ENCODE data around the gene LILRA1.
"Not testable (repeated sequence)": the region's sequence is repeated elsewhere in the genome, so short reads cannot be mapped to it uniquely, and the experiment has no call there.

The LILRA1 gene

GRCh38 chr19:54572696-54573311, 20.6 kb upstream of the LILRA1 start:
- H3K4me3 ChIP-seq (ENCODE audit: low read depth, low read length): no peak overlapping the region
- no peak for DNase-seq (ENCODE audit: low read depth)
- TF ChIP-seq, protein P1, sequence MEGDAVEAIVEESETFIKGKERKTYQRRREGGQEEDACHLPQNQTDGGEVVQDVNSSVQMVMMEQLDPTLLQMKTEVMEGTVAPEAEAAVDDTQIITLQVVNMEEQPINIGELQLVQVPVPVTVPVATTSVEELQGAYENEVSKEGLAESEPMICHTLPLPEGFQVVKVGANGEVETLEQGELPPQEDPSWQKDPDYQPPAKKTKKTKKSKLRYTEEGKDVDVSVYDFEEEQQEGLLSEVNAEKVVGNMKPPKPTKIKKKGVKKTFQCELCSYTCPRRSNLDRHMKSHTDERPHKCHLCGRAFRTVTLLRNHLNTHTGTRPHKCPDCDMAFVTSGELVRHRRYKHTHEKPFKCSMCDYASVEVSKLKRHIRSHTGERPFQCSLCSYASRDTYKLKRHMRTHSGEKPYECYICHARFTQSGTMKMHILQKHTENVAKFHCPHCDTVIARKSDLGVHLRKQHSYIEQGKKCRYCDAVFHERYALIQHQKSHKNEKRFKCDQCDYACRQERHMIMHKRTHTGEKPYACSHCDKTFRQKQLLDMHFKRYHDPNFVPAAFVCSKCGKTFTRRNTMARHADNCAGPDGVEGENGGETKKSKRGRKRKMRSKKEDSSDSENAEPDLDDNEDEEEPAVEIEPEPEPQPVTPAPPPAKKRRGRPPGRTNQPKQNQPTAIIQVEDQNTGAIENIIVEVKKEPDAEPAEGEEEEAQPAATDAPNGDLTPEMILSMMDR (IDR thresholded peaks at IDR 0.05; ENCODE audit: control insufficient read depth, extremely low read depth, insufficient read depth): no peak

DNA sequence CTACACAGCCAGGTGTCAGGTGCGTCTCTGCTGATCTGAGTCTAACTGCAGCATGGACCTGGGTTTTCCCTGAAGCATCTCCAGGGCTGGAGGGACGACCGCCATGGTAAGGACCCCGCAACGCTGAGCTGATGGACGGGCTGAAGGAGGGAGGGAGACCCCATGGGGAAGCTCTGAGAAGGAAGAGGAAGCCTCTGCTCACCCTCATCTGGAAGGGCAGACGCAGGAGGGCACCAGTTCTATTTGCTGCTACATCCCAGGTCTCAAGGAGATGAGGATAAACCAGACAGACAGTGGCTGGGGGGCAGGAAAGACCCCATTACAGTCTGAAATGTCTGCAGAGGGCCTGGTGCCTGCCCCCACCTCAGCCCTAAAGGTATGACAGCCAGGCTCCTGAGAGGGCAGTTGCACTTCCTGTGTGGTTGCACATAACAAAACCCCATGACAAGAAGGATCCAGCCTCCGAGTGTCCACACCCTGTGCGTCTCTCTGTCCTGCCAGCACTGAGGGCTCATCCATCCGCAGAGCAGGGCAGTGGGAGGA, 20.0 kb upstream of the LILRA1 start, which contains the start of gene LILRA2:
TSS of gene LILRA2 (plus strand) at position 461 of the 543 bp plus-strand sequence. CDS start 89 bp downstream, outside the sequence.
- TF ChIP-seq, protein P1 (IDR thresholded peaks at IDR 0.05; ENCODE audit: control insufficient read depth, extremely low read depth, insufficient read depth): no peak
- no peak for DNase-seq (ENCODE audit: low read depth)
- H3K4me3 ChIP-seq (ENCODE audit: low read depth, low read length): no peak within 1 kb of the TSS

DNA sequence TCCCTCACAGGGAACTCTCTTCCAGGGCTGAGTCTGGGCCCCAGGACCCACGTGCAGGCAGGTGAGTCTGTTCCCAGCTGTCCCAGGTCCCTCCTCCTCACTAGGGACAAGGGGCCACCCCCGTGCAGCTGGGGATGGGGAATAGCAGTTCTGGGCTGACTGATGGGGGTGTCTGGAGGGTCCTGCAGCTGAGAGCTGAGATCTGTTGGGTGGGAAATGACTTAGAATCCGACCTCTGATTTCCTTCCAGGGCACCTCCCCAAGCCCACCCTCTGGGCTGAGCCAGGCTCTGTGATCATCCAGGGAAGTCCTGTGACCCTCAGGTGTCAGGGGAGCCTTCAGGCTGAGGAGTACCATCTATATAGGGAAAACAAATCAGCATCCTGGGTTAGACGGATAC, 19.4 kb upstream of the LILRA1 start:
- TF ChIP-seq, protein P1 (IDR thresholded peaks at IDR 0.05; ENCODE audit: control insufficient read depth, extremely low read depth, insufficient read depth): no peak
- no peak overlapping the region for H3K4me3 ChIP-seq (ENCODE audit: low read depth, low read length)
- DNase-seq (ENCODE audit: low read depth): no peak

DNA sequence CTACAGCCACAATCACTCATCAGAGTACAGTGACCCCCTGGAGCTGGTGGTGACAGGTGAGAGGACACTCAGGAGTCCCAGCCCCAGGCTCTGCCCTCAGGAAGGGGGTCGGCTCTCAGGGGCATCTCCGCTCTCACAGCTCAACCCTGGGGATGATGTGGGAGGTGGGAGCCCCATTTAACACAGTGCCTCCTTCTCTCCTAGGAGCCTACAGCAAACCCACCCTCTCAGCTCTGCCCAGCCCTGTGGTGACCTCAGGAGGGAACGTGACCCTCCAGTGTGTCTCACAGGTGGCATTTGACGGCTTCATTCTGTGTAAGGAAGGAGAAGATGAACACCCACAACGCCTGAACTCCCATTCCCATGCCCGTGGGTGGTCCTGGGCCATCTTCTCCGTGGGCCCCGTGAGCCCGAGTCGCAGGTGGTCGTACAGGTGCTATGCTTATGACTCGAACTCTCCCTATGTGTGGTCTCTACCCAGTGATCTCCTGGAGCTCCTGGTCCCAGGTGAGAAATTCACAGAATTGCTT, 18.8 kb upstream of the LILRA1 start:
- H3K4me3 ChIP-seq (ENCODE audit: low read depth, low read length): no peak overlapping the region
- DNase-seq (ENCODE audit: low read depth): no peak
- TF ChIP-seq, protein P1 (IDR thresholded peaks at IDR 0.05; ENCODE audit: control insufficient read depth, extremely low read depth, insufficient read depth): no peak

DNA sequence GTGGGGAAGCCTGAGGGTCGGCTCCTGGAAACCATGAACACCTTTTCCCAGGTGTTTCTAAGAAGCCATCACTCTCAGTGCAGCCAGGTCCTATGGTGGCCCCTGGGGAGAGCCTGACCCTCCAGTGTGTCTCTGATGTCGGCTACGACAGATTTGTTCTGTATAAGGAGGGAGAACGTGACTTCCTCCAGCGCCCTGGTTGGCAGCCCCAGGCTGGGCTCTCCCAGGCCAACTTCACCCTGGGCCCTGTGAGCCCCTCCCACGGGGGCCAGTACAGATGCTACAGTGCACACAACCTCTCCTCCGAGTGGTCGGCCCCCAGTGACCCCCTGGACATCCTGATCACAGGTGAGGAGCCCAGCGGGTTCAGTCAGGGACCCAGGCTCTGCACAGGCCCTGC, 18.2 kb upstream of the LILRA1 start:
- not testable (repeated sequence) for DNase-seq (ENCODE audit: low read depth); H3K4me3 ChIP-seq (ENCODE audit: low read depth, low read length)

GRCh38 chr19:54576411-54576976, 16.9 kb upstream of the LILRA1 start:
- DNase-seq (ENCODE audit: low read depth): no peak
- H3K4me3 ChIP-seq (ENCODE audit: low read depth, low read length): no peak overlapping the region
- TF ChIP-seq, protein P1 (IDR thresholded peaks at IDR 0.05; ENCODE audit: control insufficient read depth, extremely low read depth, insufficient read depth): no peak

DNA sequence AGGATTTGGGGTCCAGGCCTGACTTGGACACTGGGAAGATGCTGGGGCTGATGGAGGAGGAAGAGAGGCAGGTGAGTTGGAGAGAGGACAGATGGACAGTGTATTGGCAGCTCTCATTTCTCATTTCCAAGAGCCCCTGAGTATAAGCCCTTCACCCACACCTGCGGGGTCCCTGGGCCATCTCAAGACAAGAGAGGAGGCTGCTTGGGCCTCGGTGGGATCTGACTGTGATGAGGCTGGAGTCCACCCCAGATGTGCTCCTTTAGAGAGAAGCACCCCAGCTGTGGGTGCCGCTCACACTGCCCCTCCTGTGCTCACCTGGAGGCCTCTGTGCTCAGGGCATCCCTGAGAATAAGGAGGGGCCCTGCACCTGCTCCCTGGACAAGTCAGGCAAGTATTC, 16.1 kb upstream of the LILRA1 start:
- TF ChIP-seq, protein P1 (IDR thresholded peaks at IDR 0.05; ENCODE audit: control insufficient read depth, extremely low read depth, insufficient read depth): no peak
- H3K4me3 ChIP-seq (ENCODE audit: low read depth, low read length): no peak overlapping the region
- DNase-seq (ENCODE audit: low read depth): no peak

GRCh38 chr19:54578268-54578667, 15.2 kb upstream of the LILRA1 start:
- DNase-seq (ENCODE audit: low read depth); H3K4me3 ChIP-seq (ENCODE audit: low read depth, low read length): not testable (repeated sequence)

Measured in LNCaP clone FGC (cell line).